T-cell (primary cell): Measurements from ENCODE around the gene ACTA2. TPM values are rescaled to one million over a fixed set of nuclear protein-coding genes. Genes with fewer than 3 reads are reported as not detected.

Source experiments
- ATAC-seq, 4 experiments: fragments of 200-7000 bp in 3 of 4; fragments of 150-1000 bp in 1 of 4; cut with Tn5 transposase; replicated peaks in 1 of 4; 1 replicate in 3 of 4; 2 replicates in 1 of 4; pipeline ENCODE4 v1.10.0; 2021; ENCODE audit warnings: moderate library complexity in 3 of 4, mild to moderate bottlenecking in 2 of 4, moderate number of reproducible peaks in 1 of 4
- CTCF ChIA-PET, 2 donors: fragments of 300-600 bp; sonication (Branson Sonifier 250); formaldehyde crosslinking; loops; one replicate each; lab custom pipeline; 2022; ENCODE audit warnings: antibody characterized with exemption in 2 of 2; lab: Charles Lee
- POLR2A ChIA-PET, 2 donors: fragments of 300-600 bp; sonication (Branson Sonifier 250); formaldehyde crosslinking; loops; one replicate each; lab custom pipeline; 2022; ENCODE audit warnings: antibody characterized with exemption in 2 of 2; lab: Charles Lee
- DNase-seq, 35 experiments: peaks; one replicate each; pipeline versions ENCODE4 v3.0.0 to v3.0.0-alpha.2; 2013 to 2023
- H3K27ac ChIP-seq: one replicate; pipeline ENCODE4 v1.5.1; 2013; ENCODE audit warnings: low read length
- H3K27me3 ChIP-seq, 2 experiments: replicated peaks in 1 of 2; 1 replicate in 1 of 2; 2 replicates in 1 of 2; pipeline versions ENCODE4 v1.6.1 to v1.7.0; 2013; ENCODE audit warnings: low read length in 1 of 2, mixed read lengths in 1 of 2; ENCODE audit not compliant: control insufficient read depth in 2 of 2, insufficient read depth in 2 of 2; ENCODE audit errors: extremely low read depth in 1 of 2
- H3K36me3 ChIP-seq, 2 donors: 1 replicate in 1 of 2; 2 replicates in 1 of 2; pipeline versions ENCODE4 v1.6.1 to v1.7.0; 2013; ENCODE audit warnings: low read length in 1 of 2; ENCODE audit not compliant: control insufficient read depth in 2 of 2, insufficient read depth in 1 of 2; ENCODE audit errors: extremely low read depth in 1 of 2
- H3K4me1 ChIP-seq, 2 experiments: 1 replicate in 1 of 2; 2 replicates in 1 of 2; pipeline versions ENCODE4 v1.6.1 to v1.7.0; 2013; ENCODE audit warnings: low read length in 2 of 2, mixed read lengths in 1 of 2; ENCODE audit not compliant: insufficient read depth in 2 of 2, control insufficient read depth in 1 of 2; ENCODE audit errors: extremely low read depth in 1 of 2
- H3K4me3 ChIP-seq, 2 donors: 1 replicate in 1 of 2; 2 replicates in 1 of 2; pipeline versions ENCODE4 v1.5.1 to v1.7.0; 2013; ENCODE audit warnings: mild to moderate bottlenecking in 2 of 2, low read length in 1 of 2, moderate library complexity in 1 of 2; ENCODE audit not compliant: control insufficient read depth in 1 of 2; ENCODE audit errors: extremely low read depth in 1 of 2
- H3K9me3 ChIP-seq: 2 replicates; pipeline ENCODE4 v1.7.0; 2013
- H3K27ac Mint-ChIP-seq, 2 donors: one replicate each; pipeline ENCODE4 v1.8.0; 2020 to 2021; ENCODE audit warnings: mild to moderate bottlenecking in 2 of 2, mixed read lengths in 2 of 2
- H3K27me3 Mint-ChIP-seq, 2 donors: one replicate each; pipeline ENCODE4 v1.8.0; 2021 to 2022; ENCODE audit warnings: mixed read lengths in 2 of 2
- H3K36me3 Mint-ChIP-seq: one replicate; pipeline ENCODE4 v1.8.0; 2021; ENCODE audit warnings: mixed read lengths
- H3K4me1 Mint-ChIP-seq, 3 donors: one replicate each; pipeline ENCODE4 v1.8.0; 2020 to 2022; ENCODE audit warnings: mixed read lengths in 3 of 3, mild to moderate bottlenecking in 1 of 3
- H3K4me3 Mint-ChIP-seq, 3 donors: one replicate each; pipeline ENCODE4 v1.8.0; 2020 to 2022; ENCODE audit warnings: mild to moderate bottlenecking in 3 of 3, mixed read lengths in 3 of 3, moderate library complexity in 3 of 3
- H3K9me3 Mint-ChIP-seq, 3 donors: one replicate each; pipeline ENCODE4 v1.8.0; 2020 to 2022; ENCODE audit warnings: mixed read lengths in 3 of 3
- WGBS: methylation state at CpG from one replicate; pipeline ENCODE4 v1.1.5; 2013; ENCODE audit warnings: missing lambda C conversion rate; ENCODE audit not compliant: insufficient coverage; 5-methylcytosine and 5-hydroxymethylcytosine counted together
- total RNA-seq, 35 experiments: library from RNA in 6 of 35; stranded (reverse) in 6 of 35; fragments of 120-200 nt in 1 of 35; gene quantifications; one replicate each; pipeline versions ENCODE4 v1.2.1 to v1.2.4 and lab custom pipeline; 2013 to 2026

The ACTA2 gene
- total RNA-seq, 5 donors from 2014 or later (not counting 1 experiment from before 2014, with no cell fraction given): 4.0 to 7.8 (median 5.3) TPM

GRCh38 chr10:88980800-88981199 lies 28.2 kb upstream of the ACTA2 start:
- no peak overlapping the region for H3K4me3 Mint-ChIP-seq
- DNase-seq (no peak), ATAC-seq (no peak)
- WGBS: no CpG with 5 or more reads among the region's 4 CpGs
- H3K36me3 Mint-ChIP-seq: no peaks in the 10 kb centered on the region
- Histone ChIP-seq H3K4me1 (peaks cover 0 to under 1% of the 10 kb centered on the region in 2 experiments), H3K36me3 (no peaks in the 10 kb centered on the region), H3K27ac (no peak overlapping the region), H3K27me3 (no peaks in the 10 kb centered on the region), H3K4me3 (no peak overlapping the region), H3K9me3 (no peaks in the 10 kb centered on the region)
- POLR2A ChIA-PET: interaction anchor here (0.5 to 0.6 kb wide), 2 partner anchors 249 to 390 kb away, joined by 3 to 4 read pairs; no protein-coding TSS in a partner anchor
- CTCF ChIA-PET: interaction anchor here in 1 of 2 donors (1.8 kb wide), 1 partner anchor 9 kb away, joined by 4 read pairs; the partner anchor contains the start of gene FAS
- H3K27me3 Mint-ChIP-seq: no peaks in the 10 kb centered on the region
- no peak overlapping the region for H3K27ac Mint-ChIP-seq
- peaks cover 12 to 19% (median 14%) of the 10 kb centered on the region in 3 donors for H3K4me1 Mint-ChIP-seq
- no peaks in the 10 kb centered on the region for H3K9me3 Mint-ChIP-seq

- H3K9me3 ChIP-seq: no peaks in the 10 kb centered on the region
- no peak for DNase-seq
- no peaks in the 10 kb centered on the region for H3K9me3 Mint-ChIP-seq
- H3K27me3 ChIP-seq: no peaks in the 10 kb centered on the region
- H3K27me3 Mint-ChIP-seq: no peaks in the 10 kb centered on the region
- H3K4me3 Mint-ChIP-seq: no peak overlapping the region
- ChIA-PET POLR2A (interaction anchor here (0.5 to 0.6 kb wide), 3 partner anchors 219 to 390 kb away, joined by 3 to 4 read pairs (median 4); no protein-coding TSS in a partner anchor), CTCF (interaction anchor here in 1 of 2 donors (1.8 kb wide), 1 partner anchor 10 kb away, joined by 4 read pairs; the partner anchor contains the start of gene FAS)
- peaks cover 17 to 24% (median 19%) of the 10 kb centered on the region in 3 donors for H3K4me1 Mint-ChIP-seq
- no peaks in the 10 kb centered on the region for H3K36me3 Mint-ChIP-seq
- H3K4me1 ChIP-seq: peaks cover 5 to 6% of the 10 kb centered on the region in 2 experiments
- no peak overlapping the region for H3K4me3 ChIP-seq
- H3K27ac Mint-ChIP-seq: no peak overlapping the region
- H3K27ac ChIP-seq: no peak overlapping the region
- H3K36me3 ChIP-seq: no peaks in the 10 kb centered on the region
- WGBS: 100% methylated on average over 2 of the region's 4 CpGs
- no peak for ATAC-seq
These were observed 27.7 kb upstream of the ACTA2 start for GRCh38 chr10:88980247-88980646.

GRCh38 chr10:88979603-88980002 lies 27.0 kb upstream of the ACTA2 start:
- Mint-ChIP-seq H3K4me1 (peaks cover 22 to 30% (median 24%) of the 10 kb centered on the region in 3 donors), H3K27me3 (no peaks in the 10 kb centered on the region), H3K9me3 (no peaks in the 10 kb centered on the region), H3K4me3 (no peak overlapping the region), H3K36me3 (no peaks in the 10 kb centered on the region), H3K27ac (no peak overlapping the region)
- H3K36me3 ChIP-seq: no peaks in the 10 kb centered on the region
- CTCF ChIA-PET: interaction anchor here in 1 of 2 donors (0.6 kb wide), 2 partner anchors 28 to 84 kb away, joined by 3 read pairs; no protein-coding TSS in a partner anchor
- H3K9me3 ChIP-seq: no peaks in the 10 kb centered on the region
- ATAC-seq: no peak
- POLR2A ChIA-PET: interaction anchor here in 1 of 2 donors (0.6 kb wide), 1 partner anchor 219 kb away, joined by 4 read pairs; no protein-coding TSS in a partner anchor
- peaks cover 7 to 8% of the 10 kb centered on the region in 2 experiments for H3K4me1 ChIP-seq
- no peak for DNase-seq
- no peak overlapping the region for H3K4me3 ChIP-seq
- no peaks in the 10 kb centered on the region for H3K27me3 ChIP-seq
- no peak overlapping the region for H3K27ac ChIP-seq
- WGBS: 100% methylated on average over 2 of the region's 4 CpGs

- Histone ChIP-seq H3K27me3 (no peaks in the 10 kb centered on the region), H3K4me1 (peaks cover 8 to 10% of the 10 kb centered on the region in 2 experiments), H3K27ac (no peak overlapping the region), H3K4me3 (no peak overlapping the region), H3K36me3 (no peaks in the 10 kb centered on the region), H3K9me3 (no peaks in the 10 kb centered on the region)
- H3K4me3 Mint-ChIP-seq: no peak overlapping the region
- 19% methylated on average over 3 of the region's 5 CpGs for WGBS
- H3K4me1 Mint-ChIP-seq: peaks cover 22 to 29% (median 26%) of the 10 kb centered on the region in 3 donors
- H3K36me3 Mint-ChIP-seq: no peaks in the 10 kb centered on the region
- ATAC-seq (no peak), DNase-seq (no peak)
- peak overlapping the region in 1 of 2 donors; percentile 58 for H3K27ac Mint-ChIP-seq
- H3K9me3 Mint-ChIP-seq: no peaks in the 10 kb centered on the region
- CTCF ChIA-PET: interaction anchor here in 1 of 2 donors (0.6 kb wide), 2 partner anchors 29 to 84 kb away, joined by 3 read pairs; no protein-coding TSS in a partner anchor
- H3K27me3 Mint-ChIP-seq: no peaks in the 10 kb centered on the region
- POLR2A ChIA-PET: no interaction called here
These were observed 26.6 kb upstream of the ACTA2 start for GRCh38 chr10:88979153-88979562.

- Mint-ChIP-seq H3K4me3 (no peak overlapping the region), H3K4me1 (peaks cover 23 to 24% (median 24%) of the 10 kb centered on the region in 3 donors), H3K36me3 (no peaks in the 10 kb centered on the region), H3K9me3 (no peaks in the 10 kb centered on the region), H3K27ac (no peak overlapping the region), H3K27me3 (no peaks in the 10 kb centered on the region)
- no peaks in the 10 kb centered on the region for H3K36me3 ChIP-seq
- CTCF ChIA-PET: interaction anchor here (0.5 to 1.2 kb wide), 3 partner anchors 9 to 504 kb away, joined by 3 to 4 read pairs (median 3); partner anchors contain the start of gene FAS (in 1 of the 2)
- peaks cover 8 to 10% of the 10 kb centered on the region in 2 experiments for H3K4me1 ChIP-seq
- no peak overlapping the region for H3K27ac ChIP-seq
- ATAC-seq: no peak
- H3K9me3 ChIP-seq: no peaks in the 10 kb centered on the region
- no peak for DNase-seq
- no CpG with 5 or more reads among the region's 2 CpGs for WGBS
- no peak overlapping the region for H3K4me3 ChIP-seq
- POLR2A ChIA-PET: no interaction called here
- no peaks in the 10 kb centered on the region for H3K27me3 ChIP-seq
These were observed 25.9 kb upstream of the ACTA2 start for GRCh38 chr10:88978463-88978862.

GRCh38 chr10:88975377-88975720 lies 22.8 kb upstream of the ACTA2 start:
- Histone ChIP-seq H3K4me1 (peaks cover 8 to 10% of the 10 kb centered on the region in 2 experiments), H3K27me3 (no peaks in the 10 kb centered on the region), H3K27ac (peak overlapping the region; percentile 72), H3K36me3 (no peaks in the 10 kb centered on the region), H3K4me3 (peak overlapping the region; percentile 50 to 67), H3K9me3 (no peaks in the 10 kb centered on the region)
- WGBS: no CpG with 5 or more reads among the region's 3 CpGs
- Mint-ChIP-seq H3K4me3 (peak overlapping the region; percentile 76 to 95 (median 93)), H3K9me3 (no peaks in the 10 kb centered on the region), H3K27ac (peak overlapping the region; percentile 97 to 98), H3K4me1 (peaks cover 18 to 20% (median 19%) of the 10 kb centered on the region in 3 donors), H3K27me3 (no peaks in the 10 kb centered on the region), H3K36me3 (no peaks in the 10 kb centered on the region)
- peak in 2 of 4 experiments; percentile 32 to 39 for ATAC-seq
- ChIA-PET POLR2A (interaction anchor here (0.6 to 1.0 kb wide), 5 partner anchors 8 to 281 kb away, joined by 3 to 5 read pairs (median 4); no protein-coding TSS in a partner anchor), CTCF (interaction anchor here (0.6 to 2.2 kb wide), 6 partner anchors 11 to 41 kb away, joined by 3 to 9 read pairs (median 4); partner anchors contain the start of gene FAS (in 1 of the 2))
- peak in 1 of 35 experiments; percentile 18 for DNase-seq
